ENCODE measurements around the gene TRAPPC10. TPM values are rescaled to one million over a fixed set of nuclear protein-coding genes. Genes with fewer than 3 reads are reported as not detected.

The TRAPPC10 gene
- total RNA-seq, 4 donors from 2014 or later, result 27.7 to 53.8 (median 38.4) TPM

- no peak for DNase-seq (ENCODE audit: low spot score in 2 of 2)
- WGBS, 2 donors, result 78 to 85% methylated on average over 5 of the region's 5 CpGs
- TF ChIP-seq POLR2A (IDR thresholded peaks at IDR 0.05), result no peak
These were observed 37.1 kb downstream of the TRAPPC10 start for GRCh38 chr21:44049182-44049581.

GRCh38 chr21:44049606-44050005, 37.5 kb downstream of the TRAPPC10 start:
- peaks cover 0 to 18% (median 0%) of the 10 kb centered on the region in 3 donors for H3K36me3 ChIP-seq
- TF ChIP-seq POLR2A (IDR thresholded peaks at IDR 0.05) (no peak), EP300 (IDR thresholded peaks at IDR 0.05) (no peak), CTCF (IDR thresholded peaks at IDR 0.05) (no peak)
- peaks cover 0 to 60% (median 12%) of the 10 kb centered on the region in 4 donors for H3K4me1 ChIP-seq
- H3K9me3 ChIP-seq, result no peaks in the 10 kb centered on the region
- peak overlapping the region in 1 of 4 donors; percentile 25 for H3K27ac ChIP-seq
- no peak overlapping the region for H3K4me3 ChIP-seq
- no peak for DNase-seq (ENCODE audit: low spot score in 2 of 2)
- 87 to 88% methylated on average over 3 of the region's 3 CpGs for WGBS, 2 donors
- no peaks in the 10 kb centered on the region for H3K27me3 ChIP-seq

More at GRCh38 chr21:44049182-44049581, 37.1 kb downstream of the TRAPPC10 start:
- Histone ChIP-seq H3K9me3 (no peaks in the 10 kb centered on the region), H3K27me3 (no peaks in the 10 kb centered on the region), H3K27ac (peak overlapping the region in 1 of 4 donors; percentile 25), H3K36me3 (peaks cover 0 to 18% (median 0%) of the 10 kb centered on the region in 3 donors), H3K4me1 (peaks cover 0 to 56% (median 12%) of the 10 kb centered on the region in 4 donors), H3K4me3 (no peak overlapping the region)

- Histone ChIP-seq H3K36me3 (peaks cover 0 to 18% (median 0%) of the 10 kb centered on the region in 3 donors), H3K4me3 (no peak overlapping the region), H3K27me3 (no peaks in the 10 kb centered on the region), H3K9me3 (no peaks in the 10 kb centered on the region), H3K4me1 (peaks cover 0 to 67% (median 12%) of the 10 kb centered on the region in 4 donors), H3K27ac (peak overlapping the region in 2 of 4 donors; percentile 33 to 84)
- 83 to 93% methylated on average over 5 of the region's 5 CpGs for WGBS, 2 donors
- no peak for DNase-seq (ENCODE audit: low spot score in 2 of 2)
- no peak for TF ChIP-seq POLR2A (IDR thresholded peaks at IDR 0.05)
- TF ChIP-seq EP300 (IDR thresholded peaks at IDR 0.05), result no peak
- TF ChIP-seq CTCF (IDR thresholded peaks at IDR 0.05), result no peak
These were observed 38.2 kb downstream of the TRAPPC10 start for GRCh38 chr21:44050276-44050675.

- WGBS, 2 donors, result 45 to 56% methylated on average over 9 to 11 of the region's 11 CpGs
- DNase-seq (ENCODE audit: low spot score in 2 of 2), result no peak
- no peaks in the 10 kb centered on the region for H3K9me3 ChIP-seq
- no peak for TF ChIP-seq POLR2A (IDR thresholded peaks at IDR 0.05)
- TF ChIP-seq CTCF (IDR thresholded peaks at IDR 0.05), result no peak
- no peak for TF ChIP-seq EP300 (IDR thresholded peaks at IDR 0.05)
- H3K36me3 ChIP-seq, result peaks cover 0 to 24% (median 0%) of the 10 kb centered on the region in 3 donors
- peaks cover 0 to 73% (median 12%) of the 10 kb centered on the region in 4 donors for H3K4me1 ChIP-seq
- no peaks in the 10 kb centered on the region for H3K27me3 ChIP-seq
- no peak overlapping the region for H3K4me3 ChIP-seq
- peak overlapping the region; percentile 35 to 84 (median 73) for H3K27ac ChIP-seq
These were observed 39.4 kb downstream of the TRAPPC10 start for GRCh38 chr21:44051462-44051941.

- Histone ChIP-seq H3K4me1 (peaks cover 0 to 73% (median 12%) of the 10 kb centered on the region in 4 donors), H3K4me3 (no peak overlapping the region), H3K9me3 (no peaks in the 10 kb centered on the region), H3K36me3 (peaks cover 0 to 26% (median 0%) of the 10 kb centered on the region in 3 donors), H3K27me3 (no peaks in the 10 kb centered on the region), H3K27ac (peak overlapping the region; percentile 35 to 84 (median 73))
- no peak for TF ChIP-seq EP300 (IDR thresholded peaks at IDR 0.05)
- no peak for TF ChIP-seq CTCF (IDR thresholded peaks at IDR 0.05)
- no peak for TF ChIP-seq POLR2A (IDR thresholded peaks at IDR 0.05)
- 75 to 78% methylated on average over 14 of the region's 14 CpGs for WGBS, 2 donors
- DNase-seq (ENCODE audit: low spot score in 2 of 2), result no peak
These were observed 40.1 kb downstream of the TRAPPC10 start for GRCh38 chr21:44052071-44052829.
